ENCODE measurements around the gene ENPP7. TPM values are rescaled to one million over a fixed set of nuclear protein-coding genes. Genes with fewer than 3 reads are reported as not detected.
A peak's percentile ranks its signal among the peaks of the same experiment; 100 is the strongest.

ENPP7 gene
- total RNA-seq, 1 donor from 2014 or later = not detected

DNA sequence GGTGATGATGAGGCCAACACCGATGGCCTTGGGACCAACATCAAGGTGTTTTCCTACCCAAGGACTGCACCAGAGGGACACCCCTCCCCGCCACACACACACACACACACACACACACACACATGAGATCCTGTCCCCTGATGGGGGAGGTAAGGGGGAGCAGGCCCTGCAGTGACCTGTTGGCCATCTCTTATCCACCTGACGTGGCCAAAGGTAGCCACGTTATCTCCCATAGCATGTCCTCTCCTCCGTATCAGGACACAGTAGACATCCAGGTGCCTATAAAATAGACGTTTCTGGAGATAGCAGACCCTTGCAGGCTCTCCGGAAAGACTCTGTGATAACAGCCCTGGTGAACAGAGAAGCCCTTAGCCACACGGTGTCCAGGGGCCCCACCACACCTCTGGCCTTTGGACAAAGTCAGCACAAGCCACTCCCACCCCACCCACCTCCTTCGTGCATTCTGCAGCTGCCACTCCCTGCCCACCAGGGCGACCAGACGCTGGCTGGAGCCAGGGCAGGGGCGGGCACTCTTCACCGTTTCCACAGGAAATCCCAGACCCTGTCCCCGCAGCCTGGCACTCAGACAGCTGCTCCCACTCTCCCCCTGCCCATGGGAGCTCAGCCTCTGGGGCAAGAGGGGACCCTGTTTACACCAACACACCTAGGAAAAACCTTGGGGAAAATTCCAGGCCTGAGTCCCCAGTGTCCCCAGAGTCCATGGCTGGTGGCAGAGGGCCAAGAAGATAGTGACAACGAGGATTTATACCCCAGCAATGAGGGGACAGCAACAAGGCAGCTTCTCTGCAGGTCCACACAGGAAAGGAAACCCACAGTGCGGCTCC, 15.4 kb upstream of the ENPP7 start:
- Histone ChIP-seq H3K36me3 (ENCODE audit: control insufficient read depth, insufficient read depth, low read length) (no peaks in the 10 kb centered on the region), H3K4me3 (ENCODE audit: low read depth, low read length) (no peak overlapping the region), H3K27me3 (ENCODE audit: control insufficient read depth, insufficient read depth, low read length) (peaks cover 8% of the 10 kb centered on the region)
- TF ChIP-seq CTCF (IDR thresholded peaks at IDR 0.05; ENCODE audit: insufficient read depth, low read length, poor library complexity, severe bottlenecking) = no peak
- DNase-seq (ENCODE audit: low read depth) = no peak

DNA sequence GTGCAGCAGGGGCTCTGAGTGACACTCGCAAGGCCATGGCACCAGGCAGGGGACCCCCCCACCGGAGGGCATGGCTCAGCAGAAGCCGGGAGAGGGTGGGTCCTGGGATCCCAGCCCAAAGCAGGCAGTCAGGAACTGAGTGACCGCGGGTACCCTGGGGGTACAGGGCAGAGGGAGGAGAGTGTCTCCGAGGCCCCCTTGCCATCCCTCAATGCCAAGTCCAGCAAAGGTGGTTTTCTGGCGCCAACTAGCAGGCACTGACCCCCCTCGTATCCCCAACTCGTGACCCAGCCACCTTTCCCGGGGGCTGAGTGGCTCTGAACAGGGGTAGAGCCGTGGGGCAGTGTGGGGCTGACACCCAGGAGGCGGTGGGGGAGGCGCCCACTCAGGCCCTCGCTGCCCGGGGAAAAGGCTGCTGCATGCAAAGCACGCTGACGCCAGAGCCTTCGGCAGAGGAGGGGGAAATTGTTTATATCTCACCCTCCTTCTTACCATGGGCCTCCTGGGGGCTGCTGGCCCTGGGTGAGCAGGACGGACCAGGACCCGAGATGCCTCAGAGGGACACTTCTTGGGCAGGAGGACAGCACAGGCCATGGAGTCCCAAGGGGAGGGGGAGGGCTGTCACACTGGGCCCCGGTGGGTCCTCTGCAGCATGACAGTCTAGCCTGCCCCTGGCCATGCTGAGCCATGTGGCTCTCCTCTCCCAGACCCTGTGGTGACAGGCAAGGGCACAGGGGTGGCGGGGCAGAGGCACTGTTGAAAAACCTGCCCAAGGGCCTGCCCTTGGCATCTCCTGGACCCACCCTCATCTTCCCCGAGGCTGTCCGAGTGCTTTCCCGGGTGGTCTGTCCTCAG, 14.6 kb upstream of the ENPP7 start:
- no peak overlapping the region for H3K4me3 ChIP-seq (ENCODE audit: low read depth, low read length)
- peaks cover 8% of the 10 kb centered on the region for H3K27me3 ChIP-seq (ENCODE audit: control insufficient read depth, insufficient read depth, low read length)
- H3K36me3 ChIP-seq (ENCODE audit: control insufficient read depth, insufficient read depth, low read length) = no peaks in the 10 kb centered on the region
- no peak for DNase-seq (ENCODE audit: low read depth)
- no peak for TF ChIP-seq CTCF (IDR thresholded peaks at IDR 0.05; ENCODE audit: insufficient read depth, low read length, poor library complexity, severe bottlenecking)

GRCh38 chr17:79720705-79721292, 9.9 kb upstream of the ENPP7 start:
- TF ChIP-seq CTCF (IDR thresholded peaks at IDR 0.05; ENCODE audit: insufficient read depth, low read length, poor library complexity, severe bottlenecking) = no peak
- Histone ChIP-seq H3K36me3 (ENCODE audit: control insufficient read depth, insufficient read depth, low read length) (no peaks in the 10 kb centered on the region), H3K27me3 (ENCODE audit: control insufficient read depth, insufficient read depth, low read length) (peaks cover 6% of the 10 kb centered on the region), H3K4me3 (ENCODE audit: low read depth, low read length) (no peak overlapping the region)
- DNase-seq (ENCODE audit: low read depth) = no peak

DNA sequence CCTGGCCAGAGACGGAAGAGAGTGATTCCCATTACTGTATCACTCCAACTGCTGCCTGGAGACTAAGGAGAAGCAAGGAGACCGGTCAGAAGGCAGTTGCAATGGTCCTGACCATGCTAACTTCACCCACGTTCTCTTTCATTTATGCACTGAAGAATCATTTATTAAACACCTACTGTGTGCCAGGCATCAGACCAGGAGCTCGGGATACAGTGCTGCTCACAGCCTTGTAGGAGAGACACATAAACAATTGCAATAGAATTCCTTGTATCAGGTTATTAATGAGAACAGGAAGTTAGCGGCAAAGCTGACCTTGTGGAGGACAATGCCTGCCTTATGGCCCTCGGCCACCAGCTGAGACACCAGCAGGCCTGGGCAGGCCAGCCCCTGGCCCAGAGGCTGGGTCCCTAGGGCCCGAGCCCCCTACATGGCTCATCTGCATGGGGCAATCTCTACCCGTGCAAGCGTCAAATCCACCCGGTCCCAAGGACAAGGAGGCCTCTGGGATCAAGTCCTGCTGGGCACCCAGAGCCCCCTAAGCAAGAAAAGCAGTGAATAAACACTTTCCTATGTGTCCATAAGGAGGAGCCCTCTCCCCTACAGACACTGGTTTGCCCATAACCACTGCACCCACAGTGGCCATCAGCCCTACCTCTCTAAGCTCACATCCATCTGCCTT, 8.6 kb upstream of the ENPP7 start:
- H3K4me3 ChIP-seq (ENCODE audit: low read depth, low read length) = no peak overlapping the region
- no peak for DNase-seq (ENCODE audit: low read depth)
- H3K36me3 ChIP-seq (ENCODE audit: control insufficient read depth, insufficient read depth, low read length) = no peaks in the 10 kb centered on the region
- TF ChIP-seq CTCF (IDR thresholded peaks at IDR 0.05; ENCODE audit: insufficient read depth, low read length, poor library complexity, severe bottlenecking) = peak; percentile 34
- no peaks in the 10 kb centered on the region for H3K27me3 ChIP-seq (ENCODE audit: control insufficient read depth, insufficient read depth, low read length)

DNA sequence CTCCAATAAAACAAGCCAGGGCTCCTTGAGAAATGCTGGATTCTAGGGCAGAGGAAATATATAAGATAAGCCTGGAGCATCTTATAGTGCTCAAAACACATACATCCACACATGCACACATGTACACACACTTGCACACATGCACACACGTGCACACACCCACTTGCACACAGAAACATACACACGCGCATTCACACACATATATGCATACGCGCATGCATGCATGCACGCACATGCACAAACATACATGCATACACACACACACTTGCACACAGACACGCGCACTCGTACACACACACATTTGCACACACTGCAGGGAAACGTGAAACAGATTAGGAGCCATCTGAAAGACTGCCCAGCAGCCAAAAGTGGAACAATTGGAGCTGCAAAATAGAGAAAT, 8.0 kb upstream of the ENPP7 start:
- DNase-seq (ENCODE audit: low read depth) = no peak
- H3K36me3 ChIP-seq (ENCODE audit: control insufficient read depth, insufficient read depth, low read length) = no peaks in the 10 kb centered on the region
- TF ChIP-seq CTCF (IDR thresholded peaks at IDR 0.05; ENCODE audit: insufficient read depth, low read length, poor library complexity, severe bottlenecking) = no peak

More for the DNA sequence above, 8.0 kb upstream of the ENPP7 start:
- Histone ChIP-seq H3K4me3 (ENCODE audit: low read depth, low read length) (no peak overlapping the region), H3K27me3 (ENCODE audit: control insufficient read depth, insufficient read depth, low read length) (no peaks in the 10 kb centered on the region)
